Osteocyte (in vitro differentiated cells): ENCODE measurements around the gene TVP23C. TPM values are rescaled to one million over a fixed set of nuclear protein-coding genes. Genes with fewer than 3 reads are reported as not detected.

Experiments used
- DNase-seq: peaks from one replicate; pipeline ENCODE4 v3.0.0; 2021; ENCODE audit warnings: mixed read lengths; ENCODE audit not compliant: unreplicated experiment; ENCODE audit errors: extremely low spot score
- H3K27ac Mint-ChIP-seq: one replicate; pipeline ENCODE4 v1.8.0; 2021; ENCODE audit warnings: mild to moderate bottlenecking, mixed read lengths; ENCODE audit not compliant: unreplicated experiment
- H3K27me3 Mint-ChIP-seq: one replicate; pipeline ENCODE4 v1.8.0; 2021; ENCODE audit warnings: mixed read lengths; ENCODE audit not compliant: unreplicated experiment
- H3K36me3 Mint-ChIP-seq: one replicate; pipeline ENCODE4 v1.8.0; 2021; ENCODE audit warnings: mixed read lengths; ENCODE audit not compliant: unreplicated experiment
- H3K4me1 Mint-ChIP-seq: one replicate; pipeline ENCODE4 v1.8.0; 2021; ENCODE audit warnings: mixed read lengths; ENCODE audit not compliant: unreplicated experiment
- H3K4me3 Mint-ChIP-seq: one replicate; pipeline ENCODE4 v1.8.0; 2021; ENCODE audit warnings: mild to moderate bottlenecking, moderate library complexity, mixed read lengths; ENCODE audit not compliant: unreplicated experiment
- H3K9me3 Mint-ChIP-seq: one replicate; pipeline ENCODE4 v1.8.0; 2021; ENCODE audit warnings: mixed read lengths; ENCODE audit not compliant: unreplicated experiment
- CTCF ChIP-seq: fragments of 200-600 bp; sonication (generic); IDR thresholded peaks from 2 replicates; pipeline ENCODE4 v1.5.0; 2021; ENCODE audit warnings: antibody characterized with exemption, mild to moderate bottlenecking, moderate library complexity
- total RNA-seq: library from RNA; stranded (reverse); gene quantifications from 2 replicates; pipeline ENCODE4 v1.2.1, GENCODE V29; 2021

Gene TVP23C
- total RNA-seq, 1 donor from 2014 or later: 22.1 TPM

DNA sequence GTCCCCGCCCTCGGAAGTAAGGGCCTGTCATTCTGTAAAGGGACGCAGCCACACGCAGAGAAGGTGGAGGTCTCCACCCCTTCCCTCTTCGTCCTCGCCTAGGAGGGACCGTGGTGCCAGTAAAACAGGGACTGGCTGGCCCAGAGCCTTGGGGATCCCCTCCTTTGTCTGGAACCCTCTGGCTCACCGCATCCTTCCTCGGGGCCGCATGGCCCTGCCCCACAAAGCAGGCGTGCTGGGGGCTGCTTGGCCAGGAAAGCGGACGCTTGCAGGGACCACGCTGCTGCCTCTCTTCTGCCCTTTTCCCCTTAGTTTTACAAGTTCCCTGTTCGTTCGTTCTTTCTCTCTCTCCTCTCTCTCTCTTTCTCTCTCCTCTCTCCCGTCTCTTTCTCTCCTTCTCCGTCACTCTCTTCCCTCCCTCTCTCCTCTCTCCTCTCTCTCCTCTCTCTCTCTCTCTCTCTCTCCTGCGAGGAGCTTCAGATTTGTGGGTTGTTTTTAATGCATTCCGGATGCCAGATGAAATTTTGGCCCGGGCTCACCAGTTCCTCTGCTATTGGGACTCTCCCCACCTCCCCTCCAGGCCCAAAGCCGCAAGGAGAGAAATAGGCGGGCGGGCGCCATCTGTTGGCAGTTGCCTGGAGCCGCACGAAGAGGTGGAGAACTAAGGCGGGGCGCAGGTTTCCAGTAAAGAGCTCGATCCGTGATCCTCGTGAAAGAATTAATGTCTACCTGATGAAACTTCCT lies 60.7 kb downstream of the TVP23C start:
- DNase-seq: peak; percentile 95
- H3K4me3 Mint-ChIP-seq: peak overlapping the region; percentile 56
- TF ChIP-seq CTCF: peak; percentile 98
- H3K36me3 Mint-ChIP-seq: peaks cover 20% of the 10 kb centered on the region
- peak overlapping the region; percentile 92 for H3K27ac Mint-ChIP-seq
- peaks cover 13% of the 10 kb centered on the region for H3K4me1 Mint-ChIP-seq
- no peaks in the 10 kb centered on the region for H3K27me3 Mint-ChIP-seq
- H3K9me3 Mint-ChIP-seq: no peaks in the 10 kb centered on the region

DNA sequence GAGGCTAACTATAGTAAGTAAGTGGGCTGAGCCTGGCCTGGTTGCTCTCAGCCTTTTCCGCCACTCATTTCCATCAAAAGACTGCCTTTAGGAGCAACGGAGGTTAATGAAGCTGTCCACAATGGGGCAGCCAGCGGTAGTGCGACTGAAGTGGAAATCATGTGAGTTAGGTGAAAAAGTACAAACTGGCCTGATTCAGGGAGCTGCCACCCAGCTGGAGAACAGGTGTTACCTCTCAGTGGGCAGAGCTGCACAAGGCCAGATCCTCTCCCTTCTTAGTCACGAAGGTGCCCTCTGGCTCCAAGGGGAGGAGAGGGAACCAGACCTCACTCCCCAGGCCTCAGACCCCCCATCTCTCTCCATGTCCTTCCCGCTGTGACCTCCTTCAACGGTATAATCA lies 61.5 kb downstream of the TVP23C start:
- DNase-seq: no peak
- no peak for TF ChIP-seq CTCF
- Mint-ChIP-seq H3K27ac (peak overlapping the region; percentile 92), H3K36me3 (peaks cover 20% of the 10 kb centered on the region), H3K4me3 (no peak overlapping the region), H3K27me3 (no peaks in the 10 kb centered on the region), H3K4me1 (peaks cover 13% of the 10 kb centered on the region), H3K9me3 (no peaks in the 10 kb centered on the region)

DNA sequence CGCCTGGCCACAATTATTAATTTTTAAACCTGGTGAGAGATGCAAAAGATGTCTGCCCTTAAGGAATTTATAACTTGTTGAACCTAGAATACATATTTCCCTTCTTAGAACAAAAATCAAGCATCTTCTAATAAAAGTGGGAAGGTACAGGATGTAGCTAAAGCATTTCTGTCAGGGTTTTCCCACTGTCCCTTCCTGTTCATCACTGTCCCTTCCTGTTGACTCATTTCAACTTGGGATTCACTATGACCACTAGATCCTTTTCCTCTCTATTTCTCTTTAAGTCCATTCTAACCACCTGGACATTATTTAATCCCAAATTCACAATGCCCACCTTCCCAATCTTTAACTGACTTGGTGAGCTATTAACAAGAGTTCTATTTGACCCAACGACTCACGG lies 62.0 kb downstream of the TVP23C start:
- TF ChIP-seq CTCF: no peak
- peaks cover 13% of the 10 kb centered on the region for H3K4me1 Mint-ChIP-seq
- H3K27ac Mint-ChIP-seq: no peak overlapping the region
- no peaks in the 10 kb centered on the region for H3K27me3 Mint-ChIP-seq
- peaks cover 16% of the 10 kb centered on the region for H3K36me3 Mint-ChIP-seq
- DNase-seq: no peak
- no peak overlapping the region for H3K4me3 Mint-ChIP-seq
- H3K9me3 Mint-ChIP-seq: no peaks in the 10 kb centered on the region

- H3K4me1 Mint-ChIP-seq: peaks cover 26% of the 10 kb centered on the region
- no peak for TF ChIP-seq CTCF
- H3K27ac Mint-ChIP-seq: no peak overlapping the region
- DNase-seq: no peak
- H3K9me3 Mint-ChIP-seq: no peaks in the 10 kb centered on the region
- H3K27me3 Mint-ChIP-seq: no peaks in the 10 kb centered on the region
- H3K4me3 Mint-ChIP-seq: no peak overlapping the region
- H3K36me3 Mint-ChIP-seq: peaks cover 26% of the 10 kb centered on the region
Observed at GRCh38 chr17:15498107-15498506, 65.2 kb downstream of the TVP23C start.

- H3K4me3 Mint-ChIP-seq: no peak overlapping the region
- peaks cover 26% of the 10 kb centered on the region for H3K36me3 Mint-ChIP-seq
- H3K9me3 Mint-ChIP-seq: no peaks in the 10 kb centered on the region
- H3K4me1 Mint-ChIP-seq: peaks cover 28% of the 10 kb centered on the region
- H3K27ac Mint-ChIP-seq: no peak overlapping the region
- DNase-seq: no peak
- no peak for TF ChIP-seq CTCF
- no peaks in the 10 kb centered on the region for H3K27me3 Mint-ChIP-seq
Observed at GRCh38 chr17:15496735-15497670, 66.3 kb downstream of the TVP23C start.
